Breast epithelium (tissue), 4 donors: ENCODE data around the gene FERD3L. TPM values are rescaled to one million over a fixed set of nuclear protein-coding genes. Genes with fewer than 3 reads are reported as not detected.

ENCODE experiments used
- DNase-seq, 2 donors: peaks; one replicate each; pipeline ENCODE4 v3.0.0-alpha.2; 2019; ENCODE audit warnings: low spot score in 2 of 2
- H3K27ac ChIP-seq, 2 donors: fragments of 200-600 bp; sonication (generic) in 1 of 2; one replicate each; pipeline ENCODE4 v1.5.1; 2016 to 2019; ENCODE audit warnings: mild to moderate bottlenecking in 1 of 2
- H3K27me3 ChIP-seq, 2 donors: fragments of 200-600 bp; sonication (generic) in 1 of 2; one replicate each; pipeline versions ENCODE4 v1.5.1 to v1.6.0; 2017 to 2019; ENCODE audit warnings: control low read depth in 1 of 2, mild to moderate bottlenecking in 1 of 2
- H3K36me3 ChIP-seq: fragments of 200-600 bp; one replicate; pipeline ENCODE4 v1.5.1; 2019
- H3K4me1 ChIP-seq, 2 donors: fragments of 200-600 bp; sonication (generic); one replicate each; pipeline ENCODE4 v1.5.1; 2016 to 2019; ENCODE audit warnings: control low read depth in 1 of 2
- H3K4me3 ChIP-seq, 3 donors: fragments of 200-600 bp; sonication (generic); 1 replicate in 2 of 3; 2 replicates in 1 of 3; pipeline ENCODE4 v1.5.1; 2016 to 2019; ENCODE audit warnings: mild to moderate bottlenecking in 3 of 3, moderate library complexity in 2 of 3
- H3K9me3 ChIP-seq, 2 donors: fragments of 200-600 bp; sonication (generic) in 1 of 2; one replicate each; pipeline ENCODE4 v1.5.1; 2016 to 2019; ENCODE audit warnings: control low read depth in 1 of 2
- CTCF ChIP-seq, 3 donors: fragments of 450-650 bp; IDR thresholded peaks; one replicate each; pipeline ENCODE4 v1.5.1; 2016 to 2017; ENCODE audit warnings: antibody characterized with exemption in 3 of 3, mild to moderate bottlenecking in 3 of 3, moderate library complexity in 3 of 3
- POLR2A ChIP-seq: fragments of 450-650 bp; IDR thresholded peaks from one replicate; pipeline ENCODE4 v1.6.1; 2016; ENCODE audit warnings: antibody characterized with exemption, mild to moderate bottlenecking, moderate library complexity
- POLR2AphosphoS5 ChIP-seq, 3 donors: sonication (generic); formaldehyde crosslinking; IDR thresholded peaks; one replicate each; pipeline ENCODE4 v1.6.1; 2017; ENCODE audit warnings: antibody characterized with exemption in 3 of 3
- intact Hi-C: fragments of 100-400 bp; cut with DNase I; formaldehyde crosslinking; loops from one replicate; pipeline ENCODE4 v1.15.1; 2023; ENCODE audit warnings: low total_unique reads
- total RNA-seq, 3 donors: library from RNA; depleted of rRNA; stranded (reverse); fragments of >200 nt; gene quantifications; one replicate each; pipeline ENCODE4 v1.1.0, GENCODE V29; 2016

FERD3L gene
- total RNA-seq, 3 donors from 2014 or later = not detected

DNA sequence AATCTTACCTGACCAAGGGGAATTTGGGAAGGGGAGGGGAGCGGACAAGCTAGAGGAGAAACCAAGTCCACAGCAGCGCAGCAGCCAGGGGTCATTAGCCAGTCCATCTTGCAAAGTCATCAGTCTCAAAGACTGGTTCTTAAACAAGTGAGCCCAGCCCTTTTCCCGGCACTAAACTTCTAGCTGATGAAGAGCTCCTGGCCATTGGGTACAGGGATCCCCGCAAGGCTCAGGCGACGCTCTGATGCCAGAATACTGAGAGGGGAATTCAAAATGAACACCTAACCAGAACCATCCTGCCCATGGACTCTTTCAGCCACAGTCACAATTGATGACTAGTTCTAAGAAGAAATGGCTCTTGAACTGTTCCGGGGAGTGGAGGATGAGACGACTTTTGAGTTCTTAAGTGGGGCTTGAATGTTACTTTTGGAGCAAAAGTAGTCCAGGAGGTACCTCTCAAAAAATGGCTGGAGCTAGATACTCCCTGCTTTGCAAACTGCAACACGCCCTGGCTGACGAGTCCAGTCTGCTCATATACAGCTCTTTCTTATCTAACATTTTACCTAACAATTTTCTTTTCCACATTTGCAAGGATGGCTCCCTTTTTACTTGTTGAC lies 25.2 kb downstream of the FERD3L start:
- intact Hi-C loops = no loop called here
- DNase-seq = no peak
- H3K4me1 ChIP-seq = no peaks in the 10 kb centered on the region
- H3K9me3 ChIP-seq = no peaks in the 10 kb centered on the region
- peaks cover 0 to 59% of the 10 kb centered on the region in 2 donors for H3K27me3 ChIP-seq
- H3K36me3 ChIP-seq = no peaks in the 10 kb centered on the region
- TF ChIP-seq CTCF (IDR thresholded peaks at IDR 0.05) (no peak), POLR2AphosphoS5 (IDR thresholded peaks at IDR 0.05) (no peak)
- H3K4me3 ChIP-seq = no peak overlapping the region
- H3K27ac ChIP-seq = no peak overlapping the region

DNA sequence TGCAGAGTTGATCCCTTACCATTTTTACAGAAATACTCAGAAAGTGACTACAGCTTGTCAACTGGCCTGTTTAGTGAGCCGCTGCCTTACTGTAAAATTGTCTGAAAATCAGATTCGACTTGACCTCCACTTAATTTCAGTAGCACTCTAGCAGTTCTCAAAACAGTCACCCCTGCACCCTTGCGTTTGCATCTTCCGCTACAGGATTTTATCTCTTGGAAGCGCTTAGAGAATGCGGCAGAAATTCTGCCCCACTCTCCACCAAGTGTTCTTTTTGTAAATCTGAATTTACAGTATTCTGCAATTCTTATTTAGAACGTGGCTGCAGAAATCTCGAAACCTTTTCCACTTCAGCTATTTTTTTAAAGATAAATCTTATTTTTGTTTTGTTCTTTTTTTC lies 25.8 kb downstream of the FERD3L start:
- peaks cover 0 to 65% of the 10 kb centered on the region in 2 donors for H3K27me3 ChIP-seq
- intact Hi-C loops = no loop called here
- TF ChIP-seq CTCF (IDR thresholded peaks at IDR 0.05) = no peak
- TF ChIP-seq POLR2AphosphoS5 (IDR thresholded peaks at IDR 0.05) = no peak
- H3K36me3 ChIP-seq = no peaks in the 10 kb centered on the region
- H3K4me1 ChIP-seq = no peaks in the 10 kb centered on the region
- H3K27ac ChIP-seq = no peak overlapping the region
- no peaks in the 10 kb centered on the region for H3K9me3 ChIP-seq
- no peak for DNase-seq
- H3K4me3 ChIP-seq = no peak overlapping the region

DNA sequence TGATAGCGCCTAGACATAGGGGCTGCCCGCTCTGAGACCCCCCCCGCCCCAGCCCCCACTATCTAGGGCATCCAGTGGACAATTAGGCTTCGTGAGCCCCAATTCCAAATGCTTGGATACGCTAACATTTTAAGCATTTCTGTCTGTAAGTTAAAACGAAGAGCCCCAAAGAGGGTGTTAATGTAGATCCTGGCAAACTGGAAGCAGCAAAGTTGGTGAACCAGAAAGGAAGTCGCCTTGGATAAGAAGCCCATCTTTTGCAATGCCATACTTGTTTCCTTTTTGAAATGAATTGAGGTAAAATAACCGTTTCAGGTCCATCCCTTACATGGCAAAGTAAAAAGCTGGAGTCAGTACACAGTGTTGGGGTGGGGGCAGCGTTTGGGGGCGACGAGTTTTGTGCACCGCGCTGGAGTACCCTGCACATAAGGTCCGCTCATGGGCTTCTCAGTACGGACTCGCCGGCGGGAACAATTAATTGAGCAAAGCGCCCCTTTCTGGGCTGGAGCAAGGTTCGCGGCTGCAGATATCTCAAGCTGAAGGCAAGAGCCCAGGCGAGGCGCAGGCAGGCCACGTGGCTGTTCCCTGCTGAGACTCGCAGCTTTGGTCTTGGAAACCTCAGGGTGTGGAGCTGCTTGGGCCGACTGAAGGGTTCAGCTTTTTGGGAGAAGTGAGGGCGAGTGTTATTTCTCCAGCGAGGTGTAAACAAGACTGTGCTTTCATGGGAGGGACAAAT lies 26.4 kb downstream of the FERD3L start:
- no peaks in the 10 kb centered on the region for H3K36me3 ChIP-seq
- no peak for DNase-seq
- H3K27ac ChIP-seq = peak overlapping the region; percentile 37 to 92
- H3K4me3 ChIP-seq = peak overlapping the region in 2 of 3 donors; percentile 84 to 85
- H3K27me3 ChIP-seq = peaks cover 0 to 70% of the 10 kb centered on the region in 2 donors
- H3K9me3 ChIP-seq = no peaks in the 10 kb centered on the region
- intact Hi-C loops = loop anchor here (1.0 kb wide), 1 partner anchor 12 kb away; no protein-coding TSS in a partner anchor
- H3K4me1 ChIP-seq = no peaks in the 10 kb centered on the region
- TF ChIP-seq POLR2AphosphoS5 (IDR thresholded peaks at IDR 0.05) (no peak), CTCF (IDR thresholded peaks at IDR 0.05) (no peak)

DNA sequence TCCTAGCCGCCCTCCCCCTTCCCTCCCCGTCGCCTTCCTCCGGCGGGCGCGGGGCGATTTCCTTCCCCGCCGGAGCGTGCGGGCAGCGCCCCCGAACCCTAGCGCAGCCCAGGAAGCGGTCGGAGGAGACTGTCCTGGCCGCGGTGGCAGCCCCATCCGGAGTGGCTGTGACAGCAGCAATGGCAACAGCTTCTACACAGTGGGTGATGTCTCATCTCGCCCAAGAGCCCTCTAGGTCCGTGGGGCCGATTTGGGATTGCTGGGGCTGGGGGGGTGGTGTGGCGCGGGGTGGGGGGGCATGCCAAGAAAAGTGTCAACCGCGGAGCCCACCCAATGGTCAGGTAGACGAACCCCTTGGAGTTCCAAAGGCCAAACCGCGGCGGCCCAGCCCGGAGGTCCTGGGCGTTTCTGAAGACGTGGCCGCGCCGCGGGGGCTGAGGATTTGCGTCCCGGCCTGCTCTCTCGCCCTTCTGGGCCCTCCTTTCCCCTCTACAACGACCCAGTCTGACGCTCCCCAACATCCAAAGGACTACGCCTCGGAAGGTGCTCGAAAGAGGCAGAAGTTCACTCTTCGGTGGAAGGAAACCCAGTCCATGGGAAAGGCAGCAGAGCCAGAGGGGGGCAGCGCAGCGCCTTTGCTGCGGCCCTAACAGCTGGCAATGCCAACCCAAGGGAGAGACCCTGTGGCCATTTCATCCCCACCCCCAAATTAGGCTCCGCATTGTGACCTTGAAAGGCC lies 27.2 kb downstream of the FERD3L start:
- H3K27me3 ChIP-seq = peaks cover 0 to 73% of the 10 kb centered on the region in 2 donors

More for the DNA sequence above, 27.2 kb downstream of the FERD3L start:
- no peaks in the 10 kb centered on the region for H3K36me3 ChIP-seq
- TF ChIP-seq CTCF (IDR thresholded peaks at IDR 0.05) (no peak), POLR2A (no peak)
- peak overlapping the region; percentile 37 to 92 for H3K27ac ChIP-seq
- no peaks in the 10 kb centered on the region for H3K4me1 ChIP-seq
- intact Hi-C loops = loop anchor here (1.0 kb wide), 1 partner anchor 13 kb away; no protein-coding TSS in a partner anchor
- H3K4me3 ChIP-seq = peak overlapping the region; percentile 60 to 85 (median 84)
- no peaks in the 10 kb centered on the region for H3K9me3 ChIP-seq
- no peak for DNase-seq
